ENCODE data around the gene PLK5.

The PLK5 gene

DNA sequence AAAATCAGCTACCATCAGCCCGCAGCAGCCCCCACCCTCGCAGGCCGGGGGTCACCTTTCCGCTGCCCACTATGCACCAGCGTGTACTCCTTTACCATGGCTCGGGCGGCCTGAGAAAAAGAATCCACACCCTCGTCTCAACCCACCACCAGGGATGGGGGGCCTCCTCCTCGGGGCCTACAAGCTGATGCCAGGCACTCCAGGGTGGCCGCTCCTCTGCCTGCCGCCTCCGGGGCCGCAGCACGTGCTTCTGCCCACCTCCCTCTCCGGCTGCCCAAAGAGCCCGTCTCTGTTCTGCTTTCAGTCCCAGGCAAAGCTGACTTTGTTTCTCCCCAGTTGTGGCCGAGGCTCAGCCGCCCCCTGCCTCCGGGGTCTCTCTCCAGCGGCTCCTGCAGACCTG is 55.3 kb downstream of the PLK5 start:
- DNase-seq = no peak

DNA sequence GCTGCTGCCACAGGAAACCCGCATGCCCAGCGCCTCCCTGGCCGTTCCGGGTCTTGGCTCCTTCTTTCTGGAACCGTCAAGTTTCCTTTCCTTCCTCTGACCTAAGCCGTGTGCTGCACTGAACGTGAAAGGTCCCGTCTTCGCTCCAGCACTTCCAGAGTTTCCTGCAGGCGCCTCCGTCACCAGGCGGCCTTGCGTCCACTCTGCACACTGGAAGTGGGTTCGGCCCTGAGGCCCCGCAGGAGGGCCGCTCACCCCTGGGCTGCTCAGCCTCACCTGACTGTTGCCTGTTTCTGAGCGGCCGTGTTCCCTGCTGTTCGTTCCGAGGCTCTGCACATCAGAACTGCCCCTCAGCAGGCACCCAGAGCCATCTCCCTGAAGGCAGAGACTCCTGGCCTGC is 56.5 kb downstream of the PLK5 start:
- no peak for DNase-seq

DNA sequence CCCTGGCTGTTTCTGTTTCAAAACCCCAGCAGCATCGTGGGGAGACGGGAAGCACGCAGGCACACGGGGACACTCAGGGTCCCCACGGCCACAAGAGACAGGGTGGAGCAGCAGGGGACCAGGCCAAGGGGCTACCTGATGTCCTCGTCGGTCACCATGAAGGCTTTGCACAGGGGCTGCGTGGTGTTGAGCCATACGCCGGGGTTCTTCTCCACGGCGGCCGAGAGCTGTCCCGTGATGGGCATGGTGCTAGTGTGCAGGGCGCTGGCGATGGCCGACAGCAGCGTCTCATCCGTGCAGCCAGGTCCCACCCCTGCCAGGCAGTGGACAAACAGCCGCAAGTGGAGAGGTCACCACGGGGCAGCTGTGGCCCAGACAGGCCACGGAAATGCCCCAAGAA is 57.1 kb downstream of the PLK5 start:
- DNase-seq = no peak

DNA sequence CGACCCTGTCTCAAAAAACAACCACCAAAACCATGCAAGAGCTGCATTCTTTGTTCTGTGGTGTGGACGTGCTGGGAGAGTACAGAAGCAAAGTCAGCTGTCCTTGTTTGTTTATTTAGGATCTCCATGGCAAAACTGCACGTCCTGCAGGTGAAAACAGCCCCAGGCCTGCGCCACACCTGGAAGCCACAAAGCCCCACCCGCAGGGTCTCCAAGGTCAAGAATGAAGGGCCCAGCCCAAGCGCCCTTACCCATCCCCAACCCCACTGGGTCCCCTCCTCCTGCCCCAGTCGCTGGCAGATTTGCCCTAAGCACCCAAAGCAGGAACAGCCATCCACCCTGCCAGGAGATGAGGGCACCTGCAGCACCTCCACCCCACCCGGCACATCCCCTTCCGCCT is 58.3 kb downstream of the PLK5 start:
- DNase-seq = no peak

DNA sequence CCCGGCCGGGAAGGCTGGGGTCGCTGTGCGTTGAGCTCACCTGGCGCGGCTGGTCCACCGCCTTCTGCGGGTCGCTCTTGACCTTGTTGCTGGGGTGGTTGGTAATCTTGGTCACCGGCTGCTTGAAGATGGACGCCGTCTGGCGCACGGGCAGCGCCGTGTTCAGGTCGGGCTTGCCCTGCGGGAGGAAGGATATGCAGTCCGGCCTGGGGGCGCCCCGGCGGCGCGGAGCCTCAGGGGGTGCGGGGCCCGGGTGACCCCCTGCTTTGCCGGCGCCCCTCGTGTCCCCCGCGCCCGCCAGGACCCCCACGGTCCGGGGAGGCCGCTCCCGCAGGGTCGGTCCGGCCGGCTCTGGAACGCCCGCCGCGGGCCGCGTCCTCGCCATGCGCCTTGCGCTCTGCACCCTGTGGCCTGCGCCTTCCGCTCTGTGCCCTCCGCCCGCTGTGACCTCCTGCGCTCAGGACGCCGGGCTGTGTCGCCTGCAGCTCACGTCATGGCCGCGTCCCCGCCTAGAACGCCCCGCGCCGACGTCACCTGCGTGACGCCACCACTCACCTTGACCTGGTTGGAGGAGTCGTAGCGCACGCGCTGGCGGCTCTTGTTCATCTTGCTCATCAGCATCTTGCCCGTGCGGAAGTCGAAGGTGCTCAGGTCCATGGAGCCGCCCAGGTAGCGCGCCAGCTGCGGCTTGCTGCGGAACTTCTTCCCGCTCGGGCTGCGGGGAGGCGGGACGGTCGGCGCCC is 60.8 kb downstream of the PLK5 start:
- no peak for DNase-seq

DNA sequence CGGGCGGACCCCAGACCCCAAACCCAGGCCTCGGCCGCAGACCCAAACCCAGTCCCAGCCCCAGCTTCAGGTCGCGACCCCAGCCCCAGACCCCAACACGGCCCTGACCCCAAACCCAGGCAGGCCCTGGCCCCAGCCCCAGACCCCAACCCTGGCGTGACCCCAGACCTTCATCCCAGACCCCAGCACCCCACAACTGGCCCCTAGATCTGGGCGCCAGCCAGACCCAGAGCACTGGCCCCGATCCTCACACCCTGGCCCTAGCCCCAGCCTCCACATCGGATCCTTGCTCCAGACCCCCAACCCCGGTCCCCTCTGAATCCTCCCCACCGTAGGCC is 61.3 kb downstream of the PLK5 start:
- DNase-seq = no peak

All from cortex of kidney (tissue), 1 donor.